ENCODE results near the gene IGFL2. TPM values are rescaled to one million over a fixed set of nuclear protein-coding genes. Genes with fewer than 3 reads are reported as not detected.
"Not testable (repeated sequence)": the region's sequence is repeated elsewhere in the genome, so short reads cannot be mapped to it uniquely, and the experiment has no call there.

Gene IGFL2
- polyA plus RNA-seq, 1 of the 3 experiments (the other 2 are of a cell fraction), result 0.23 TPM

GRCh38 chr19:46206682-46207081 lies 58.6 kb downstream of the IGFL2 start:
- 21% methylated on average over 3 of the region's 3 CpGs for WGBS (ENCODE audit: low lambda C conversion rate)
- H3K36me3 ChIP-seq (replicated peaks in 1 of 2; ENCODE audit: control insufficient read depth in 1 of 2, insufficient read depth in 2 of 2, low read length in 1 of 2), result no peaks in the 10 kb centered on the region
- no peak overlapping the region for H3K27ac ChIP-seq (ENCODE audit: low read depth in 2 of 2, low read length in 1 of 2)
- no peak for DNase-seq
- H2AFZ ChIP-seq (ENCODE audit: low read depth), result no peak overlapping the region
- no peak overlapping the region for H3K4me2 ChIP-seq
- no peaks in the 10 kb centered on the region for H4K20me1 ChIP-seq (ENCODE audit: insufficient read depth)
- CTCF ChIA-PET, result interaction anchor here (0.8 to 1.9 kb wide), 3 partner anchors 18 to 178 kb away, joined by 3 to 8 read pairs (median 4); no protein-coding TSS in a partner anchor
- no peak overlapping the region for H3K4me3 ChIP-seq (ENCODE audit: low read depth in 2 of 2, low read length in 1 of 2)
- no peaks in the 10 kb centered on the region for H3K79me2 ChIP-seq (ENCODE audit: insufficient read depth)
- H3K9me2 ChIP-seq, result no peaks in the 10 kb centered on the region
- peaks cover 0 to 10% of the 10 kb centered on the region in 2 experiments; a peak in 1 of 4 replicates for H3K4me1 ChIP-seq (ENCODE audit: control insufficient read depth in 1 of 2, insufficient read depth in 2 of 2, low read depth in 1 of 2, low read length in 1 of 2)
- peaks cover 9% of the 10 kb centered on the region; the same call in 1 of the 2 replicates for H3K27me3 ChIP-seq (ENCODE audit: insufficient read depth)
- POLR2A ChIA-PET, result no interaction called here
- no peaks in the 10 kb centered on the region for H3K9me3 ChIP-seq
- H3F3A ChIP-seq (replicated peaks; ENCODE audit: insufficient read depth), result peaks cover 9% of the 10 kb centered on the region
- TF ChIP-seq MEF2A (IDR thresholded peaks at IDR 0.05; ENCODE audit: borderline replicate concordance, low read depth) (no peak), POLR2AphosphoS5 (IDR thresholded peaks at IDR 0.05; ENCODE audit: low read depth, low read length) (no peak), ZBTB33 (IDR thresholded peaks at IDR 0.05; ENCODE audit: borderline replicate concordance, low read depth) (no peak)
- H3K9ac ChIP-seq, result no peak overlapping the region

- H3K9me3 ChIP-seq; H3K4me2 ChIP-seq; H4K20me1 ChIP-seq (ENCODE audit: insufficient read depth); H3K9ac ChIP-seq; H3K79me2 ChIP-seq (ENCODE audit: insufficient read depth); H3K36me3 ChIP-seq (replicated peaks in 1 of 2; ENCODE audit: control insufficient read depth in 1 of 2, insufficient read depth in 2 of 2, low read length in 1 of 2); H2AFZ ChIP-seq (ENCODE audit: low read depth); H3K9me2 ChIP-seq; DNase-seq; H3K4me3 ChIP-seq (ENCODE audit: low read depth in 2 of 2, low read length in 1 of 2); H3K27me3 ChIP-seq (ENCODE audit: insufficient read depth); H3K27ac ChIP-seq (ENCODE audit: low read depth in 2 of 2, low read length in 1 of 2); POLR2A ChIA-PET: not testable (repeated sequence)
- H3F3A ChIP-seq (replicated peaks; ENCODE audit: insufficient read depth), result peaks cover 10% of the 10 kb centered on the region
- H3K4me1 ChIP-seq (ENCODE audit: control insufficient read depth in 1 of 2, insufficient read depth in 2 of 2, low read depth in 1 of 2, low read length in 1 of 2), result peaks cover 0 to 13% of the 10 kb centered on the region in 2 experiments; a peak in 1 of 4 replicates
- WGBS (ENCODE audit: low lambda C conversion rate), result 32% methylated on average over 5 of the region's 8 CpGs
- CTCF ChIA-PET, result interaction anchor here (0.6 to 1.9 kb wide), 3 partner anchors 19 to 179 kb away, joined by 3 to 8 read pairs (median 4); no protein-coding TSS in a partner anchor
Observed at GRCh38 chr19:46207858-46208257, 59.8 kb downstream of the IGFL2 start.

GRCh38 chr19:46209051-46209450 lies 61.0 kb downstream of the IGFL2 start:
- Histone ChIP-seq H3K9me2 (no peaks in the 10 kb centered on the region), H3K4me2 (no peak overlapping the region), H3K27ac (ENCODE audit: low read depth in 2 of 2, low read length in 1 of 2) (no peak overlapping the region), H3K79me2 (ENCODE audit: insufficient read depth) (no peaks in the 10 kb centered on the region), H3K27me3 (ENCODE audit: insufficient read depth) (peaks cover 10% of the 10 kb centered on the region; the same call in 1 of the 2 replicates), H3K9me3 (no peaks in the 10 kb centered on the region), H3K4me3 (ENCODE audit: low read depth in 2 of 2, low read length in 1 of 2) (no peak overlapping the region), H3K9ac (no peak overlapping the region), H4K20me1 (ENCODE audit: insufficient read depth) (no peaks in the 10 kb centered on the region), H3F3A (replicated peaks; ENCODE audit: insufficient read depth) (peaks cover 10% of the 10 kb centered on the region), H3K4me1 (ENCODE audit: control insufficient read depth in 1 of 2, insufficient read depth in 2 of 2, low read depth in 1 of 2, low read length in 1 of 2) (peaks cover 0 to 13% of the 10 kb centered on the region in 2 experiments; a peak in 1 of 4 replicates), H3K36me3 (replicated peaks in 1 of 2; ENCODE audit: control insufficient read depth in 1 of 2, insufficient read depth in 2 of 2, low read length in 1 of 2) (no peaks in the 10 kb centered on the region), H2AFZ (ENCODE audit: low read depth) (no peak overlapping the region)
- ChIA-PET POLR2A (no interaction called here), CTCF (interaction anchor here (0.8 to 1.0 kb wide), 2 partner anchors 56 to 180 kb away, joined by 3 to 5 read pairs; no protein-coding TSS in a partner anchor)
- DNase-seq, result no peak
- WGBS (ENCODE audit: low lambda C conversion rate), result 38% methylated on average over 3 of the region's 3 CpGs
- no peak for TF ChIP-seq RXRA (IDR thresholded peaks at IDR 0.05; ENCODE audit: borderline replicate concordance, low read depth)
- TF ChIP-seq MXI1 (IDR thresholded peaks at IDR 0.05; ENCODE audit: low read depth, low read length), result no peak
- no peak for TF ChIP-seq ZBTB33 (IDR thresholded peaks at IDR 0.05; ENCODE audit: borderline replicate concordance, low read depth)
- TF ChIP-seq CHD2 (IDR thresholded peaks at IDR 0.05; ENCODE audit: low read length, partially characterized antibody), result no peak
- TF ChIP-seq IRF3 (IDR thresholded peaks at IDR 0.05; ENCODE audit: low read depth, low read length), result no peak
- no peak for TF ChIP-seq SMC3 (IDR thresholded peaks at IDR 0.05; ENCODE audit: low read depth, low read length)
- TF ChIP-seq JUND (IDR thresholded peaks at IDR 0.05), result no peak
- no peak for TF ChIP-seq TEAD4 (IDR thresholded peaks at IDR 0.05; ENCODE audit: borderline replicate concordance, insufficient read depth)
